Measurements from ENCODE around the gene ENTHD1. TPM values are rescaled to one million over a fixed set of nuclear protein-coding genes. Genes with fewer than 3 reads are reported as not detected.

Gene ENTHD1
- total RNA-seq, 2 donors from 2014 or later = not detected

Other genes with a start within 250 kb of the ENTHD1 start
- gene GRAP2, start 7.3 kb upstream of the ENTHD1 start, total RNA-seq = 100 to 1,000 TPM; 113 to 195 TPM
- 10 to 100 TPM in 1 of 2 donors, 1 to 10 TPM in 1; 7.2 to 22.5 TPM for gene TMA7B, start 66.6 kb upstream of the ENTHD1 start, total RNA-seq
- gene FAM83F, start 101.2 kb upstream of the ENTHD1 start, total RNA-seq = 1 to 10 TPM; 1.6 to 2.1 TPM